Testis (tissue), 2 donors: ENCODE data around the gene NELL1.

Experiments
- CTCF ChIP-seq, 3 experiments: fragments of 450-650 bp in 2 of 3; fragments of 200-600 bp in 1 of 3; sonication (generic) in 1 of 3; IDR thresholded peaks; one replicate each; pipeline ENCODE4 v1.5.1; 2016 to 2019; ENCODE audit warnings: antibody characterized with exemption in 3 of 3, mild to moderate bottlenecking in 2 of 3, moderate library complexity in 1 of 3
- POLR2A ChIP-seq: fragments of 450-650 bp; IDR thresholded peaks from one replicate; pipeline ENCODE4 v1.6.1; 2017; ENCODE audit warnings: antibody characterized with exemption, mild to moderate bottlenecking, moderate library complexity

GRCh38 chr11:20640401-20640800 is 29.0 kb upstream of the NELL1 start:
- no peak for TF ChIP-seq CTCF (IDR thresholded peaks at IDR 0.05)
- TF ChIP-seq POLR2A: no peak
